Tibial nerve (tissue), 4 donors: ENCODE results near the gene NRXN3.

Experiments used
- CTCF ChIP-seq, 5 experiments: fragments of 200-600 bp in 3 of 5; fragments of 450-650 bp in 2 of 5; sonication (generic) in 3 of 5; IDR thresholded peaks; one replicate each; pipeline ENCODE4 v1.5.1; 2016 to 2019; ENCODE audit warnings: antibody characterized with exemption in 5 of 5, mild to moderate bottlenecking in 3 of 5, moderate library complexity in 2 of 5
- EP300 ChIP-seq, 2 donors: sonication (generic); formaldehyde crosslinking; IDR thresholded peaks; one replicate each; pipeline ENCODE4 v1.6.1; 2017; ENCODE audit warnings: antibody characterized with exemption in 2 of 2, mild to moderate bottlenecking in 1 of 2
- POLR2A ChIP-seq, 2 donors: fragments of 450-650 bp; IDR thresholded peaks; one replicate each; pipeline ENCODE4 v1.6.1; 2017; ENCODE audit warnings: antibody characterized with exemption in 2 of 2, mild to moderate bottlenecking in 2 of 2, moderate library complexity in 2 of 2

- TF ChIP-seq POLR2A (IDR thresholded peaks at IDR 0.05) (no peak), CTCF (IDR thresholded peaks at IDR 0.05) (no peak), EP300 (IDR thresholded peaks at IDR 0.05) (no peak)
Observed at GRCh38 chr14:79581912-79582576, 1411.9 kb downstream of the NRXN3 start.
